Hypothalamus (tissue), 51 donors: ENCODE data around the gene NMD3.
A peak's percentile ranks its signal among the peaks of the same experiment; 100 is the strongest.

Source experiments
- DNase-seq, 51 donors: peaks; one replicate each; lab custom pipeline; 2025; lab: John Stamatoyannopoulos, UW

NMD3 gene

GRCh38 chr3:161230621-161231171, 9.6 kb downstream of the NMD3 start:
- no peak for DNase-seq

DNA sequence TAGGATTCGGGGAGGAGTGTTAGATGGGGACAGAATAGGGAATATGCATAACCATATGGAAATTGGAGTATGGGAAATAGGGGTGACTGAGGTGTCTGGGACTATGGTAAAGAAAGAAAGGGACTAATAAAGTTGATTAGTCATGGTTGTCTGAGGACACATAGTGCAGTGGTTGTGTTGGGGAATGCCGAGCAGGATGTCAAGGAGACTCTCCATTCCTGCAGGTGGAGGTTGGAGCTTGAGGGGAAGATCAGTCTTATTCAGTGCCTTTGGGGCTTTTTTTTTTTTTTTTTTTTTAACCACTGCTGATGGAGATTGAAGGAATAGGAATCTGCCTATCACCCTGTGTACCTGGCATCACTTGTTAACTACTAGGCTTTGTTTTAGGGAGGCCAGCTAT, 10.8 kb downstream of the NMD3 start:
- DNase-seq: no peak

DNA sequence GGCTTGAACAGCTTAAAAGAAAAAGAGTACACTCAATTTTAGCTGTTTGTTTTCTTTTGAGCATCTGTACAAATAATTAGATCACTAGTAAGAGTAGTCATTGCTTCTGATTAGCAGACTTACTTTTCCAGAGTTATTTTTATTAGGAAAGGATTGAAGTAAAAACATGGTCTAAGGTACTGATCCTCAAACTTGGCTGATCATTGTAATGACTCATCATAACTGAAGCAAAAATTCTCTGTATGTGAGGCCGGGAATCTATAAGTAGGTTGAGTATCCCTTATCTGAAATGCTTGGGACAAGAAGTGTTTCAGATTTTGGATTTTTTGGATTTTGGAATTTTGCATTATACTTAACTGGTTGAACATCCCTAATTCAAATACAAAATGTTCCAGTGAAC, 12.4 kb downstream of the NMD3 start:
- DNase-seq: no peak

- no peak for DNase-seq
Observed at GRCh38 chr3:161236240-161236639, 15.1 kb downstream of the NMD3 start.

- DNase-seq: no peak
Observed at GRCh38 chr3:161239700-161240099, 18.6 kb downstream of the NMD3 start.

GRCh38 chr3:161244538-161244937, 23.4 kb downstream of the NMD3 start:
- DNase-seq: no peak

DNA sequence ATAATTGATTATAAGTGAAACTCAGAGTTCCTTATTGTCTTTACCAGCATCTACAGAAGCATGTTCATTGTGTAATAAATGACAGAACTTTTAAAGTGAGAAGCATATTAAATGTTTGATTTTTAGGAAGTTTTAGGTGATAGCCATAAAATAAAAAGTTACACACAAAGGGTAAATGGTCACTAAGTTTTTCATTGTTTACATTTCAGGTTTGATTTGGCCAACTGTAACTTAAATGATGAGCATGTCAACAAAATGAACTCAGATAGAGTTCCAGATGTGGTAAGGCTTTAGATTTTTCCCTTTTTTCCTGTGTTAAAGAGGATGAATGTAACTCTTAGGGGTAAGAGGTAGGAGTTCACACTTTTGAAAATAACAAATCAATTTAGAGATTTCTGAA, 25.9 kb downstream of the NMD3 start:
- DNase-seq: no peak

GRCh38 chr3:161250116-161250515, 29.0 kb downstream of the NMD3 start:
- no peak for DNase-seq

GRCh38 chr3:161251716-161252115, 30.6 kb downstream of the NMD3 start:
- DNase-seq: no peak

DNA sequence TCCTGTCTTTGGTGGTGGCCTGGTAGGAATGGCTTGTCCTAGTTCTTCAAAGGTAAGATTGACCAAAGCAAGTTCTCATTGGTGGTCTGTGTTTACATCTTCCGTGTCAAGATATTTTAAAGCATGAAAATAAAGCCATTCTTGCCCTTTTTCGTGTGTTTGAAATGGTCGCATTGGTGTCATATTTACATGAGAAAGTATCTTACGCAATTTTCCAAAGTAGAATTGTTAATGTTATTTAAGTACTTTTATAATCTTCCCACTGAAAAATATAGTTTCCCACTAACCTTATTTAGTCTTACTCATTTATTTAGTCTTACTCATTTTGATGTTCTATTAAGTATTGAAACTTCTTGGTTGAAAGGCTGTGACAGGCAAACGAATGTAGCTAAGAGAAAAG, 31.0 kb downstream of the NMD3 start:
- DNase-seq: no peak

- DNase-seq: no peak
Observed at GRCh38 chr3:161253711-161254110, 32.6 kb downstream of the NMD3 start.

DNA sequence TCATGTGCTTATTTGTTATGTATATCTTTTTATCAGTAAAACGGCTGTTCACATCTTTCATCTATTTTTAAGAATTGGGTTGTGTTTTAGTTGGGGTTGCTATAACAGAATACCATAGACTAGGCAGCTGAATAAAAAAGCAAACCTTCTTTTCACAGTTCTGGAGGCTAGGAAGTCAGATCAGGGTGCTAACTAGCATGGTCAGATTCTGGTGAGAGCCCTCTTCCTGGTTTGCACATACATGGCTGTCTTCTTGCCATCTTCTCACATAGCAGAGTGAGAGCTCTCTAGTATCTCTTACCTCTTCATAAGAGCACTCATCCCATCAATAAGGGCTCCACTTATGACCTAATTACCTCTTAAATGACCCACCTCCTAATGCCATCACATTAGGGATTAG, 33.8 kb downstream of the NMD3 start:
- DNase-seq: no peak

GRCh38 chr3:161263057-161263456, 41.9 kb downstream of the NMD3 start:
- DNase-seq: no peak

DNA sequence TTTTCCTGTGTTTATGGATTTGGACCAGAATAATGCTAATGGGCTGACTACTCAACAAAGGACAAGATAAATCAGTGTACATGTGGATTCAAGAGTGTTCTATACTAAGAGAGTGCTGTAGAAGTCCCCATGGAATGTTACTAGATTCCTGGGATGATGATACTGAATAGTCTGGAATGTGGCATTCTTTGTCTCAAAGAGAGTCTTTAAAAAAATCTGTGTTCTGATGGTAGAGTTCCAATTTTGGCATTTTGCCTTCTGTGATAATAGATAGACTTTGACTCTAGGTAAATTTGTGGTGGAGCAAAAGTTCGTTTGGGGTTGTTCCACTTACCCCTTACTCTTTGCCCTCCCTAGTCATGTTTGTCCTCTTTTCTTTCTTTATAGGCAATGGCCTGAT, 43.7 kb downstream of the NMD3 start:
- DNase-seq: no peak

DNA sequence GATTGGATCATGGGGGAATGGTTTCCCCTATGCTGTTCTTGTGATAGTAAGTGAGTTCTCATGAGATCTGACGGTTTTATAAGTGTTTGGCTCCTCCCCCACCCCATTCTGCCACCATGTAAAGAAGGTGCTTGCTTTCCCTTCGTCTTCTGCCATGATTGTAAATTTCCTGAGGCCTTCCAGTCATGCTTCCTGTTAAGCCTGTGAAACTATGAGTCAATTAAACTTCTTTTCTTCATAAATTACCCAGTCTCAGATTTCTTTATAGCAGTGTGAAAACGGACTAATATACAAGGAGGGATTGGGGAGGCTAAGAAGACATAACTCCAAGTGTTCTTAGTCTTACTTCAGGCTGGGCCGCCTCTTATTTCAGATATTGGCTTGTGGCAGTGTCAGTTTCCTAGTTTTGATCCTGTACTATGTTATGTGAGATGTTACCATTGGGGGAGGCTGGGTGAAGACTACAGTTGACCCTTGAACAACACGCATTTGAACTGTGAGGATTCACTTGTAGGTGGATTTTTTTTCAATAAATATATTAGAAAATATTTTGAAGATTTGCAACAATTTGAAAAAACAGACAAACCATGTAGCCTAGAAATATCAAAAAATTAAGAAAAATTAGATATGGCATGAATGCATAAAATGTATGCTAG, 44.9 kb downstream of the NMD3 start:
- no peak for DNase-seq

DNA sequence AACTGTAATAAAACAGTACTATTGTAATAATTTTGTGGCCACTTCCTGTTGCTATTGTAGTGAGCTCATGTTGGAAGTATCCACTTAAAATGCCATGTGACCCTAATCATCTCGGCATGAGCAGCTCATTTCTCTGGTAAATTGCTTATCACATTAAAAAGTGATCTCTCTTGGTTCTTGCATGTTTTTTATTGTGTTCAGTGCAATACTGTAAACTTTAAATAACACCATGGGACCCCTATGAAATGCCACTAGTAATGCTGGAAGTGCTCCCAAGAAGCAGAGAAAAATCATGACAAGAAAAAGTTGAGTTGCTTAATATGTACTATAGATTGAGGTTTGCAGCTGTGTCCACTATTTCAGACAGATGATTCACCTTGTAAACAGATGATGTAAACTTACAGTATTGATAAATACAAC, 45.6 kb downstream of the NMD3 start:
- DNase-seq: no peak

- no peak for DNase-seq
Observed at GRCh38 chr3:161267646-161268045, 46.5 kb downstream of the NMD3 start.

DNA sequence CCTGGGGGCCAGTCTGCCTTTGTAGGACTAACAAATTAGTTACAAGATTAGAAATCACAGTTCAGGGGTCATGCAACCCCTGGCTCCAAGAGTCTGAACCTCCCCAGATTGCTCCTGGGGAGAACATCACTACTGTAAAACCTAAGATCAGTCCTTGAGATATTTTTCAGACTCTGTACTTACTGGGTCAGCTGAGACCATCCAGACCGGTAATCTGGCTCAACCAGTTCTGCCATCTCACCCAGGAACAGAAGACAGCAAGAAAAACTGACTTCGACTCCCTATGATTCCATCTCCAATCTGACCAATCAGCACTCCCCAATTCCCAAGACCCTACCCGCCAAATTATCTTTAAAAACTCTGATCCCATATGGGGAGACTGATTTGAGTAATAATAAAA, 47.5 kb downstream of the NMD3 start:
- DNase-seq: no peak

DNA sequence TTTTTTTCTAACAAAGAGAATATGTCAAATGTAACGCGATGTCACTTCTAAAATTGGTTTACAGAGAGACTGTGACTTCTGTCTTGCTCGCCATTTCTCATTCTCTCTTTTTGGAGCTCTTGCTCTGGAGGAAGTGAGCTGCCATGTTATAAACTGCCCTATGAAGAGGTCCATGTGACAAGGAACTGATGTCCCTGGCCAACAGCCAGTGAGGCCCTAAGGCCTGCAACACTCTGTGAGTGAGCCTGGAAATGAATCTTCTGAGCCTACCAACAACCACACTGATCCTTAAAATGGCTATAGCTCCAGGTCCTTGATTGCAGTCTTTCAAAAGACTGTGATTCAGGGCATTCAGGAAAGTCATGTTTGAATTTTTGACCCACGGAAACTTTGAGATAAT, 49.9 kb downstream of the NMD3 start:
- DNase-seq: no peak

DNA sequence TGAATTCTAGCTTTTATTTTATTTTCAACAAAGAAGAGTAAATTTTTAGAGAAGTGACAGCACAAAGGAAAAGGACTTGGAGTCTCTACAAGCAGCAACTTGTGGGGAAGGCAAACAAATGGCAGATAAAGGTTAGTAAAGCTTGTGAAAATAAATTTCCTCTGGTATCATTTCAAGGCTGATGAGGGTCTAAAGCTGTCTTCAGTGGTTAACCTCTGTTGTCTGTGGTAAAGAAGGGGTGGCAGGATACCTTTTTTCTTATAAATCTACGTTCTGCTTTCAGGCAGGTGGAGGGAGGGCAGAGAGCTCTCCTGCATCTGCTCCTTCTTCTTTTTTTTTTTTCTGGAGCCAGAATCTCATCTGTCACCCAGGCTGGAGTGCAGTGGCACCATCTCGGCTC, 50.5 kb downstream of the NMD3 start:
- DNase-seq: no peak

GRCh38 chr3:161272524-161272923, 51.4 kb downstream of the NMD3 start:
- no peak for DNase-seq

DNA sequence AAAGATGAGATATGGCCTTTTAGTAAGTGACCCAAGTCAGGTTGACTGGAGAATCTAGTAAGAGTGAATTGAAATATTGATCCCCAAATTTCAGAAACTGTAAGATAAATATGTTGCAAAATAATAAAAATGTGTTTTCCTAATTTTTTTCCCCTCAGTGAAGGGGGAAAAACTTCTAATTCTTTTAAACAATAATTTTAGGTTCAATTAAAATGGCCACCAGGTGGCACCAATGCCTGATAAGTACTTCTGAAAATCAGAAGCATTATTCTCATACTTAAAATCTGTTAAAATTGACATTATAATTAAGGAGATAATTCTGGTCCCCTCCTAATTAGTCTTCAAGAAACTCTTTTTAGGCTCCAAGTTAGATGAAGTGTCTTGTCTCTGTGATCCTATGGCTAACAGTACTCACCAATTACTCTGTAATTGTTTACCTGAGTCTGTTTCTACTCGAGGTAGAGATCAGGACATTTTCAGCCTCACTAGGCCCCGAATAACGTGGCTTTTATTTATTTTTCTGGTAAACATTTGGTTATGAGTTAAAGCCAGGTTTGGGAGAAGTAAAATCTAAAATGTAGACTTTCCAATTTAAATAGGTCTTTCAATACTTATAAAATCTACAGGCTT, 52.6 kb downstream of the NMD3 start:
- peak in 5 of 51 donors; percentile 1 to 13 (median 3) for DNase-seq
